OCI-LY3 (cell line): ENCODE measurements around the gene PTPRN2.
"Not testable (repeated sequence)": the region's sequence is repeated elsewhere in the genome, so short reads cannot be mapped to it uniquely, and the experiment has no call there.

Source experiments
- H2AFZ ChIP-seq: fragments of 200-600, 300-600 bp; shearing (Covaris generic); 2 replicates; pipeline ENCODE4 v1.6.0; 2014; ENCODE audit warnings: antibody characterized with exemption, low read depth, low read length
- H3K27ac ChIP-seq: fragments of 200-600, 300-600 bp; sonication (generic); 2 replicates; pipeline ENCODE4 v1.5.1; 2014; ENCODE audit warnings: mild to moderate bottlenecking, low read length, moderate library complexity, mixed read lengths
- H3K27me3 ChIP-seq: fragments of 200-600, 300-600 bp; sonication (generic); 2 replicates; pipeline ENCODE4 v1.6.1; 2014; ENCODE audit warnings: low read depth, low read length, mixed read lengths
- H3K36me3 ChIP-seq: fragments of 200-600, 300-600 bp; sonication (generic); replicated peaks from 2 replicates; pipeline ENCODE3; 2014; ENCODE audit warnings: low read depth, low read length, mixed read lengths
- H3K4me1 ChIP-seq: fragments of 300-600, 200-600 bp; sonication (generic); 2 replicates; pipeline ENCODE4 v1.6.1; 2014; ENCODE audit warnings: low read length, mixed read lengths
- H3K4me2 ChIP-seq: fragments of 200-600, 300-600 bp; sonication (generic); 2 replicates; pipeline ENCODE4 v1.6.1; 2014; ENCODE audit warnings: low read length, mixed read lengths
- H3K4me3 ChIP-seq: fragments of 300-600, 200-600 bp; sonication (generic); 2 replicates; pipeline ENCODE4 v1.5.1; 2014; ENCODE audit warnings: antibody characterized with exemption, mild to moderate bottlenecking, low read length, moderate library complexity
- H3K79me2 ChIP-seq: fragments of 300-600, 200-600 bp; shearing (Covaris generic); 2 replicates; pipeline ENCODE4 v1.6.1; 2014; ENCODE audit warnings: mild to moderate bottlenecking, low read length, mixed read lengths
- H3K9ac ChIP-seq: fragments of 300-600, 200-600 bp; shearing (Covaris generic); 2 replicates; pipeline ENCODE4 v1.6.0; 2014; ENCODE audit warnings: mild to moderate bottlenecking, low read length, moderate library complexity
- H3K9me3 ChIP-seq: fragments of 200-600, 300-600 bp; shearing (Covaris generic); 2 replicates; pipeline ENCODE4 v1.6.1; 2014; ENCODE audit warnings: low read length, mixed read lengths; ENCODE audit not compliant: insufficient read depth
- H4K20me1 ChIP-seq: fragments of 200-600, 300-600 bp; sonication (generic); 2 replicates; pipeline ENCODE4 v1.6.1; 2016; ENCODE audit warnings: low read length, mixed read lengths; ENCODE audit not compliant: insufficient read depth
- CTCF ChIP-seq: fragments of 200-600, 300-600 bp; sonication (generic); IDR thresholded peaks from 2 replicates; pipeline ENCODE4 v1.5.1; 2014; ENCODE audit warnings: antibody characterized with exemption, low read length, low read depth
- EZH2phosphoT487 ChIP-seq: fragments of 200-600 bp; shearing (Covaris generic); IDR thresholded peaks from 2 replicates; pipeline ENCODE4 v1.6.1; 2018; ENCODE audit warnings: antibody characterized with exemption, mixed run types, low read depth

PTPRN2 gene

GRCh38 chr7:158508802-158509385, 78.7 kb downstream of the PTPRN2 start:
- Histone ChIP-seq H3K27me3 (no peaks in the 10 kb centered on the region), H3K4me2 (no peak overlapping the region), H3K9ac (no peak overlapping the region), H3K4me3 (no peak overlapping the region), H3K36me3 (no peaks in the 10 kb centered on the region), H3K4me1 (no peaks in the 10 kb centered on the region), H4K20me1 (no peaks in the 10 kb centered on the region), H3K27ac (no peak overlapping the region), H3K9me3 (no peaks in the 10 kb centered on the region; the same call in 1 of the 2 replicates), H3K79me2 (no peaks in the 10 kb centered on the region), H2AFZ (no peak overlapping the region)
- TF ChIP-seq EZH2phosphoT487: no peak
- no peak for TF ChIP-seq CTCF

- H3K36me3 ChIP-seq, H3K4me3 ChIP-seq, H3K9me3 ChIP-seq, H2AFZ ChIP-seq, H3K27me3 ChIP-seq, H4K20me1 ChIP-seq, H3K79me2 ChIP-seq, H3K4me1 ChIP-seq, H3K27ac ChIP-seq, H3K9ac ChIP-seq, H3K4me2 ChIP-seq: not testable (repeated sequence)
These were observed 79.3 kb downstream of the PTPRN2 start for GRCh38 chr7:158508321-158508720.

GRCh38 chr7:158507917-158508316, 79.7 kb downstream of the PTPRN2 start:
- H3K36me3 ChIP-seq: no peaks in the 10 kb centered on the region
- H2AFZ ChIP-seq: no peak overlapping the region
- no peaks in the 10 kb centered on the region for H3K79me2 ChIP-seq
- no peak overlapping the region for H3K9ac ChIP-seq
- no peaks in the 10 kb centered on the region for H3K4me1 ChIP-seq
- no peak overlapping the region for H3K27ac ChIP-seq
- no peaks in the 10 kb centered on the region; the same call in 1 of the 2 replicates for H3K9me3 ChIP-seq
- no peak for TF ChIP-seq EZH2phosphoT487
- no peak for TF ChIP-seq CTCF
- H3K4me2 ChIP-seq: no peak overlapping the region
- H3K4me3 ChIP-seq: no peak overlapping the region
- H4K20me1 ChIP-seq: no peaks in the 10 kb centered on the region
- no peaks in the 10 kb centered on the region for H3K27me3 ChIP-seq

- not testable (repeated sequence) for H3K4me3 ChIP-seq, H3K27ac ChIP-seq, H3K9me3 ChIP-seq, H3K79me2 ChIP-seq, H3K36me3 ChIP-seq, H3K9ac ChIP-seq, H2AFZ ChIP-seq, H3K4me1 ChIP-seq, H3K27me3 ChIP-seq, H4K20me1 ChIP-seq, H3K4me2 ChIP-seq
These were observed 80.4 kb downstream of the PTPRN2 start for GRCh38 chr7:158507175-158507574.

- Histone ChIP-seq H3K9me3 (no peaks in the 10 kb centered on the region; the same call in 1 of the 2 replicates), H4K20me1 (no peaks in the 10 kb centered on the region), H3K4me2 (no peak overlapping the region), H3K36me3 (no peaks in the 10 kb centered on the region), H3K27me3 (no peaks in the 10 kb centered on the region), H3K9ac (no peak overlapping the region), H3K4me1 (no peaks in the 10 kb centered on the region), H3K27ac (no peak overlapping the region), H3K79me2 (no peaks in the 10 kb centered on the region), H3K4me3 (no peak overlapping the region), H2AFZ (no peak overlapping the region)
- no peak for TF ChIP-seq CTCF
- no peak for TF ChIP-seq EZH2phosphoT487
These were observed 81.0 kb downstream of the PTPRN2 start for GRCh38 chr7:158506626-158507025.
